Activated CD4-positive, alpha-beta T cell treated with anti-CD3 and anti-CD28 coated beads for 36 hours (primary cell): ENCODE results near the gene SMURF2. TPM values are rescaled to one million over a fixed set of nuclear protein-coding genes. Genes with fewer than 3 reads are reported as not detected.
"Not testable (repeated sequence)": the region's sequence is repeated elsewhere in the genome, so short reads cannot be mapped to it uniquely, and the experiment has no call there.

Experiments used
- ATAC-seq: fragments of 200-7000 bp; cut with Tn5 transposase; one replicate; pipeline ENCODE4 v1.10.0; 2021; ENCODE audit warnings: mild to moderate bottlenecking, moderate library complexity
- CTCF ChIA-PET: fragments of 350-600 bp; sonication (Branson Sonifier 250); formaldehyde crosslinking; loops from one replicate; lab custom pipeline; 2021; ENCODE audit warnings: antibody characterized with exemption; lab: Charles Lee
- POLR2A ChIA-PET: fragments of 350-600 bp; sonication (Branson Sonifier 250); formaldehyde crosslinking; loops from one replicate; lab custom pipeline; 2021; ENCODE audit warnings: antibody characterized with exemption, inconsistent platforms; lab: Charles Lee
- DNase-seq: peaks from one replicate; pipeline ENCODE4 v3.0.0-alpha.2; 2020
- H3K27ac Mint-ChIP-seq: one replicate; pipeline ENCODE4 v1.8.0; 2021; ENCODE audit warnings: mixed read lengths
- H3K27me3 Mint-ChIP-seq: one replicate; pipeline ENCODE4 v1.8.0; 2021; ENCODE audit warnings: mixed read lengths
- H3K36me3 Mint-ChIP-seq: one replicate; pipeline ENCODE4 v1.8.0; 2021; ENCODE audit warnings: low read depth, mixed read lengths
- H3K4me1 Mint-ChIP-seq: one replicate; pipeline ENCODE4 v1.8.0; 2021; ENCODE audit warnings: mixed read lengths
- H3K4me3 Mint-ChIP-seq: one replicate; pipeline ENCODE4 v1.8.0; 2021; ENCODE audit warnings: mild to moderate bottlenecking, moderate library complexity, mixed read lengths
- H3K9me3 Mint-ChIP-seq: one replicate; pipeline ENCODE4 v1.8.0; 2021; ENCODE audit warnings: low read depth, mixed read lengths
- intact Hi-C, 2 experiments: fragments of 100-400 bp; cut with DNase I in 1 of 2; cut with micrococcal nuclease in 1 of 2; formaldehyde crosslinking; loops; one replicate each; pipeline versions ENCODE4 v1.14.2 to v1.15.1; 2022 to 2024; cut with DNase I, micrococcal nuclease
- total RNA-seq, 2 experiments: library from RNA; stranded (reverse); gene quantifications; one replicate each; pipeline ENCODE4 v1.2.3, GENCODE V29; 2021

The SMURF2 gene
- total RNA-seq, 2 experiments from 2014 or later = 13.9 to 15.0 TPM

GRCh38 chr17:64687376-64687775 is 25.3 kb upstream of the SMURF2 start:
- H3K4me1 Mint-ChIP-seq = no peaks in the 10 kb centered on the region
- POLR2A ChIA-PET = no interaction called here
- intact Hi-C loops = no loop called here

GRCh38 chr17:64686705-64687104 is 24.6 kb upstream of the SMURF2 start:
- CTCF ChIA-PET = no interaction called here
- no peak overlapping the region for H3K27ac Mint-ChIP-seq
- intact Hi-C loops = no loop called here
- ATAC-seq (no peak), DNase-seq (no peak)
- H3K27me3 Mint-ChIP-seq = no peaks in the 10 kb centered on the region
- no peak overlapping the region for H3K4me3 Mint-ChIP-seq
- no peaks in the 10 kb centered on the region for H3K9me3 Mint-ChIP-seq
- no peaks in the 10 kb centered on the region for H3K36me3 Mint-ChIP-seq
- POLR2A ChIA-PET = no interaction called here
- no peaks in the 10 kb centered on the region for H3K4me1 Mint-ChIP-seq

More at GRCh38 chr17:64687376-64687775, 25.3 kb upstream of the SMURF2 start:
- H3K36me3 Mint-ChIP-seq = no peaks in the 10 kb centered on the region
- H3K4me3 Mint-ChIP-seq = no peak overlapping the region
- ATAC-seq (no peak), DNase-seq (no peak)
- CTCF ChIA-PET = interaction anchor here (0.6 kb wide), 1 partner anchor 142 kb away, joined by 3 read pairs; no protein-coding TSS in a partner anchor
- H3K27me3 Mint-ChIP-seq = no peaks in the 10 kb centered on the region
- H3K27ac Mint-ChIP-seq = no peak overlapping the region
- no peaks in the 10 kb centered on the region for H3K9me3 Mint-ChIP-seq

GRCh38 chr17:64685705-64686104 is 23.6 kb upstream of the SMURF2 start:
- Mint-ChIP-seq H3K4me3 (no peak overlapping the region), H3K4me1 (no peaks in the 10 kb centered on the region), H3K9me3 (no peaks in the 10 kb centered on the region), H3K27me3 (no peaks in the 10 kb centered on the region), H3K27ac (no peak overlapping the region), H3K36me3 (no peaks in the 10 kb centered on the region)
- POLR2A ChIA-PET = interaction anchor here (0.7 kb wide), 1 partner anchor 439 kb away, joined by 3 read pairs; no protein-coding TSS in a partner anchor
- intact Hi-C loops = no loop called here
- DNase-seq = no peak
- CTCF ChIA-PET = no interaction called here
- no peak for ATAC-seq

GRCh38 chr17:64683796-64684195 is 21.7 kb upstream of the SMURF2 start:
- DNase-seq (no peak), ATAC-seq (no peak)
- H3K27ac Mint-ChIP-seq = no peak overlapping the region
- no peaks in the 10 kb centered on the region for H3K4me1 Mint-ChIP-seq
- H3K36me3 Mint-ChIP-seq = no peaks in the 10 kb centered on the region
- H3K9me3 Mint-ChIP-seq = no peaks in the 10 kb centered on the region
- POLR2A ChIA-PET = no interaction called here
- no peaks in the 10 kb centered on the region for H3K27me3 Mint-ChIP-seq
- intact Hi-C loops = no loop called here
- H3K4me3 Mint-ChIP-seq = no peak overlapping the region
- CTCF ChIA-PET = no interaction called here

GRCh38 chr17:64682261-64683181 is 20.4 kb upstream of the SMURF2 start:
- intact Hi-C loops = no loop called here
- no peak for DNase-seq
- ATAC-seq = no peak
- Mint-ChIP-seq H3K4me3 (no peak overlapping the region), H3K27me3 (no peaks in the 10 kb centered on the region), H3K27ac (no peak overlapping the region), H3K4me1 (no peaks in the 10 kb centered on the region), H3K9me3 (no peaks in the 10 kb centered on the region), H3K36me3 (no peaks in the 10 kb centered on the region)
- ChIA-PET CTCF (no interaction called here), POLR2A (no interaction called here)

GRCh38 chr17:64679710-64680216 is 17.7 kb upstream of the SMURF2 start:
- Mint-ChIP-seq H3K27me3 (no peaks in the 10 kb centered on the region), H3K27ac (no peak overlapping the region), H3K9me3 (no peaks in the 10 kb centered on the region), H3K4me1 (no peaks in the 10 kb centered on the region), H3K36me3 (no peaks in the 10 kb centered on the region), H3K4me3 (no peak overlapping the region)
- ChIA-PET CTCF (interaction anchor here (1.0 to 1.1 kb wide), 2 partner anchors 9 to 260 kb away, joined by 3 to 4 read pairs; no protein-coding TSS in a partner anchor), POLR2A (no interaction called here)
- no peak for DNase-seq
- intact Hi-C loops = no loop called here
- ATAC-seq = no peak

GRCh38 chr17:64676763-64677162 is 14.7 kb upstream of the SMURF2 start:
- H3K9me3 Mint-ChIP-seq = no peaks in the 10 kb centered on the region
- H3K27me3 Mint-ChIP-seq = no peaks in the 10 kb centered on the region
- DNase-seq (no peak), ATAC-seq (no peak)
- H3K36me3 Mint-ChIP-seq = no peaks in the 10 kb centered on the region
- POLR2A ChIA-PET = no interaction called here
- H3K4me1 Mint-ChIP-seq = no peaks in the 10 kb centered on the region
- no peak overlapping the region for H3K27ac Mint-ChIP-seq
- H3K4me3 Mint-ChIP-seq = no peak overlapping the region
- CTCF ChIA-PET = interaction anchor here (1.6 kb wide), 1 partner anchor 257 kb away, joined by 4 read pairs; no protein-coding TSS in a partner anchor
- intact Hi-C loops = no loop called here

- H3K9me3 Mint-ChIP-seq, DNase-seq, H3K4me3 Mint-ChIP-seq, H3K27me3 Mint-ChIP-seq, H3K4me1 Mint-ChIP-seq, ATAC-seq, POLR2A ChIA-PET, H3K27ac Mint-ChIP-seq, intact Hi-C loops, H3K36me3 Mint-ChIP-seq: not testable (repeated sequence)
- CTCF ChIA-PET = interaction anchor here (0.6 kb wide), 1 partner anchor 106 kb away, joined by 3 read pairs; no protein-coding TSS in a partner anchor
Observed at GRCh38 chr17:64670843-64671590, 8.9 kb upstream of the SMURF2 start.

GRCh38 chr17:64667807-64668721 is 6.0 kb upstream of the SMURF2 start:
- CTCF ChIA-PET = interaction anchor here (0.6 kb wide), 1 partner anchor 299 kb away, joined by 3 read pairs; no protein-coding TSS in a partner anchor
- intact Hi-C loops = loop anchor here in 1 of 2 experiments (10.0 kb wide), 1 partner anchor 67 kb away; no protein-coding TSS in a partner anchor
- H3K4me1 Mint-ChIP-seq, H3K27me3 Mint-ChIP-seq, H3K27ac Mint-ChIP-seq, H3K9me3 Mint-ChIP-seq, H3K36me3 Mint-ChIP-seq, ATAC-seq, POLR2A ChIA-PET, H3K4me3 Mint-ChIP-seq, DNase-seq: not testable (repeated sequence)

- intact Hi-C loops = loop anchor here (5.0 to 10.0 kb wide), 4 partner anchors 70 to 517 kb away; partner anchors contain the start of gene LRRC37A3 (in 1 of the 2)
- H3K4me3 Mint-ChIP-seq, H3K9me3 Mint-ChIP-seq, ATAC-seq, H3K27ac Mint-ChIP-seq, DNase-seq, H3K27me3 Mint-ChIP-seq, POLR2A ChIA-PET, H3K36me3 Mint-ChIP-seq, CTCF ChIA-PET: not testable (repeated sequence)
- peaks cover 14% of the 10 kb centered on the region for H3K4me1 Mint-ChIP-seq
Observed at GRCh38 chr17:64664299-64664981, 2.3 kb upstream of the SMURF2 start.
